RWPE2 (cell line): Measurements from ENCODE around the gene PRR36.
A peak's percentile ranks its signal among the peaks of the same experiment; 100 is the strongest.

Experiments used
- ATAC-seq: fragments of 200-7000 bp; cut with Tn5 transposase; 3 replicates; pipeline ENCODE4 v1.9.1; 2021; ENCODE audit warnings: low read depth
- DNase-seq: peaks from one replicate; pipeline ENCODE4 v3.0.0-alpha.2; 2020; ENCODE audit warnings: low spot score
- H3K27ac ChIP-seq: fragments of 450-650 bp; 2 replicates; pipeline ENCODE4 v1.5.1; 2017; ENCODE audit warnings: mild to moderate bottlenecking; ENCODE audit not compliant: poor library complexity, severe bottlenecking
- H3K27me3 ChIP-seq: fragments of 250-450 bp; sonication (Bioruptor Pico); 2 replicates; pipeline ENCODE4 v1.5.1; 2021; ENCODE audit warnings: mild to moderate bottlenecking, moderate library complexity; ENCODE audit not compliant: insufficient read depth, poor library complexity, severe bottlenecking
- H3K36me3 ChIP-seq: fragments of 250-450 bp; sonication (Bioruptor Pico); 2 replicates; pipeline ENCODE4 v1.5.1; 2020; ENCODE audit warnings: low read depth, mild to moderate bottlenecking, moderate library complexity
- H3K4me1 ChIP-seq: fragments of 250-450 bp; sonication (Bioruptor Pico); 2 replicates; pipeline ENCODE4 v1.5.1; 2021; ENCODE audit warnings: mild to moderate bottlenecking, moderate library complexity; ENCODE audit not compliant: insufficient read depth, poor library complexity, severe bottlenecking
- H3K4me3 ChIP-seq: fragments of 250-450 bp; sonication (Bioruptor Pico); 2 replicates; pipeline ENCODE4 v1.5.1; 2021; ENCODE audit warnings: mild to moderate bottlenecking, moderate library complexity; ENCODE audit not compliant: severe bottlenecking
- H3K9me3 ChIP-seq: fragments of 250-450 bp; sonication (Bioruptor Pico); 2 replicates; pipeline ENCODE4 v1.5.1; 2021; ENCODE audit warnings: mild to moderate bottlenecking, moderate library complexity; ENCODE audit not compliant: severe bottlenecking
- CTCF ChIP-seq: fragments of 450-650 bp; IDR thresholded peaks from one replicate; pipeline ENCODE4 v1.5.1; 2017; ENCODE audit warnings: mild to moderate bottlenecking, moderate library complexity; ENCODE audit not compliant: poor library complexity, severe bottlenecking

Gene PRR36

GRCh38 chr19:7874076-7874896 lies at the start of gene PRR36:
TSS of gene PRR36 (minus strand) at chr19:7874390. CDS start at chr19:7873689, 701 bp downstream.
- peaks cover 3% of the 10 kb centered on the region for H3K4me1 ChIP-seq
- DNase-seq (peak; percentile 63), ATAC-seq (no peak)
- TF ChIP-seq CTCF, result no peak
- no peaks in the 10 kb centered on the region for H3K9me3 ChIP-seq
- no peak within 1 kb of the TSS for H3K27ac ChIP-seq
- H3K36me3 ChIP-seq, result no peaks in the 10 kb centered on the region
- H3K4me3 ChIP-seq, result peak within 1 kb of the TSS; percentile 41
- peaks cover 6% of the 10 kb centered on the region for H3K27me3 ChIP-seq

GRCh38 chr19:7923295-7924191 lies 49.4 kb upstream of the PRR36 start:
- ATAC-seq (no peak), DNase-seq (no peak)
- Histone ChIP-seq H3K27ac (no peak overlapping the region), H3K4me1 (peaks cover 3% of the 10 kb centered on the region), H3K36me3 (no peaks in the 10 kb centered on the region; the same call in 1 of the 2 replicates), H3K9me3 (no peaks in the 10 kb centered on the region), H3K4me3 (no peak overlapping the region), H3K27me3 (no peaks in the 10 kb centered on the region)
- TF ChIP-seq CTCF, result no peak

- Histone ChIP-seq H3K27ac (no peak overlapping the region), H3K4me3 (no peak overlapping the region), H3K27me3 (no peaks in the 10 kb centered on the region), H3K36me3 (no peaks in the 10 kb centered on the region; the same call in 1 of the 2 replicates), H3K4me1 (no peaks in the 10 kb centered on the region), H3K9me3 (no peaks in the 10 kb centered on the region)
- TF ChIP-seq CTCF, result no peak
- DNase-seq (no peak), ATAC-seq (no peak)
Measured at GRCh38 chr19:7922836-7923195, 48.6 kb upstream of the PRR36 start.

- Histone ChIP-seq H3K9me3 (no peaks in the 10 kb centered on the region), H3K27me3 (no peaks in the 10 kb centered on the region), H3K36me3 (no peaks in the 10 kb centered on the region; the same call in 1 of the 2 replicates), H3K27ac (no peak overlapping the region), H3K4me1 (no peaks in the 10 kb centered on the region), H3K4me3 (no peak overlapping the region)
- DNase-seq (no peak), ATAC-seq (no peak)
- TF ChIP-seq CTCF, result no peak
Measured at GRCh38 chr19:7921967-7922835, 48.0 kb upstream of the PRR36 start.
